ENCODE measurements around the gene EGR2. TPM values are rescaled to one million over a fixed set of nuclear protein-coding genes. Genes with fewer than 3 reads are reported as not detected.
"Not testable (repeated sequence)": the region's sequence is repeated elsewhere in the genome, so short reads cannot be mapped to it uniquely, and the experiment has no call there.

Gene EGR2
- total RNA-seq, 1 donor from 2014 or later, result 2.3 TPM

DNA sequence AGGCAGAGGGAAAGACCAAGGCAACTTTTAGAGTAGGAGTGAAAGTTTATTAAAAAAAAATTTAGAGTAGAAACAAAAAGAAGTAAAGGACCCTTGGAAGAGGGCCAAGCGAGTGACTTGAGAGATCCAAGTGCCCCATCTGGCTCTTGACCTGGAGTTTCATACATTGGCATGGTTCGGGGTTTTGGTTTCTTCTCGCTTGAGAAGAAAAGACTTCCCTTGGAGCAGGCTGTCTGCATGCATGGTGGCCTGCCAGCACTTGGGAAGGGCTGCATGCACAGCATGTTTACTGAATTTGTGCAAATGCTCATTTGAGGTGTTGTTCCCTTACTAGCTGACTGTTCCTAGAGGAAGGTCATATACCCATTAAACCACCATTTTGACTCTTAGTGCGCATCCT is 20.4 kb downstream of the EGR2 start:
- no peak for DNase-seq (ENCODE audit: low read depth)

DNA sequence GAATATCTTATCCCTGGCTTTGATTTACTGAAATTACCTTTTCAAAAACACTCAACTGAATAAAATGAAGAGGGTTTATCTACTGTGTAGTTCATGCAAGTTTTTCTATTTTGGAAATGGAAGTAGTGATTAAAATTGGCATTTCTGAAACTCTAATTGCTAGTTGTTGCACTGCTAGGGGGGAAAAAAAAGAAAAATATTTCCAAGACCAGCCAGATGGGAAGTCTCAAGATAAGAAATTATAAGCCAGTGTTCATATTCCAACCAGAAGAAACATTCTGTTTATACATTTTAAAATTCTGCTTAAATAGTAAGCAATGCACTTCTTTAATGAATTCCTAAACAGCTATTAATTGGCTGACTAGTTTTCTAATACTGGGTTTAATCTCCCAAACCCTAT is 21.1 kb downstream of the EGR2 start:
- DNase-seq (ENCODE audit: low read depth), result no peak

DNA sequence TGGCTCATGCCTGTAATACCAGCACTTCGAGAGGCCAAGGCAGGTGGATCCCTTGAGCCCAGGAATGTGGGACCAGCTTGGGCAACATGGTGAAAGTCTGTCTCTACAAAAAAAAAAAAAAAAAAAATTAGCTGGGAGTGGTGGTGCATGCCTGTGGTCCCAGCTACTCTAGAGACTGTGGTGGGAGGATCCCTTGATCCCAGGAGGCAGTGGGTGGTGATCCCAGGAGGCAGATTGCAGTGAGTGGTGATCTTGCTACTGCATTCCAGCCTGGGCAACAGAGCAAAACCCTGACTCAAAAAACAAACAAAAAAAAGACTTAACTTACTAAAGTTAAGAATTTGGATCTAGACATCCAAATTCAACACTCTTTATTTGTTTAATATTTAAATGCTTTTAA is 21.9 kb downstream of the EGR2 start:
- DNase-seq (ENCODE audit: low read depth), result peak; percentile 68

- no peak for DNase-seq (ENCODE audit: low read depth)
Measured at GRCh38 chr10:62792261-62792660, 23.9 kb downstream of the EGR2 start.

GRCh38 chr10:62790571-62790970 is 25.6 kb downstream of the EGR2 start:
- no peak for DNase-seq (ENCODE audit: low read depth)

DNA sequence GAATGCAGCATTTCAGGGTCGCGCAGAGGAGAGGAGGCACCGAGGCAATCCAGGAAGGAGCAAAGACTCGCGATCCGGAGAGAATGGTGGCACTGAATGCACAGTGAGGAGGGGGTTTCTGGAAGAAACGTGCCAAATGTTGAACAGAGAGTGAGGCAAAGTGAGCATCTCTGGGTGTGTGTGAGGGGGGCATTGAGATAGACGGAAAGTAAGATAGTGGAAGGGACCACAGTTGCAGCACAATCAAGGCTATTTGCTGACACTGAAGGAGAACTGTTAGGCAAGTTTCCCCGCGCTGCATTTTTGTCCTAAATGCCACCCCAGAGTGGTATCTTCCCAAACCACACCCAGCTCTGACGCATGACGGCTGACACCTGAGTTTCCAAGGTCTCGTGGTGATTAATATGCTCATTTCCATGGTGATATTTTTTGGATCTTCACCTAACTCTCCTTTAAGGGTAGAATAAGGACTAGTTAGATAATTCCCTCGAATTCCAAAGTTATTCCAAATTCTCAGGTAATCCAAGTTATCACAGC is 26.1 kb downstream of the EGR2 start:
- no peak for DNase-seq (ENCODE audit: low read depth)

- DNase-seq (ENCODE audit: low read depth), result peak; percentile 33
Measured at GRCh38 chr10:62788861-62789467, 27.2 kb downstream of the EGR2 start.

GRCh38 chr10:62788285-62788684 is 27.9 kb downstream of the EGR2 start:
- not testable (repeated sequence) for DNase-seq (ENCODE audit: low read depth)

- DNase-seq (ENCODE audit: low read depth), result not testable (repeated sequence)
Measured at GRCh38 chr10:62784537-62784936, 31.6 kb downstream of the EGR2 start.

DNA sequence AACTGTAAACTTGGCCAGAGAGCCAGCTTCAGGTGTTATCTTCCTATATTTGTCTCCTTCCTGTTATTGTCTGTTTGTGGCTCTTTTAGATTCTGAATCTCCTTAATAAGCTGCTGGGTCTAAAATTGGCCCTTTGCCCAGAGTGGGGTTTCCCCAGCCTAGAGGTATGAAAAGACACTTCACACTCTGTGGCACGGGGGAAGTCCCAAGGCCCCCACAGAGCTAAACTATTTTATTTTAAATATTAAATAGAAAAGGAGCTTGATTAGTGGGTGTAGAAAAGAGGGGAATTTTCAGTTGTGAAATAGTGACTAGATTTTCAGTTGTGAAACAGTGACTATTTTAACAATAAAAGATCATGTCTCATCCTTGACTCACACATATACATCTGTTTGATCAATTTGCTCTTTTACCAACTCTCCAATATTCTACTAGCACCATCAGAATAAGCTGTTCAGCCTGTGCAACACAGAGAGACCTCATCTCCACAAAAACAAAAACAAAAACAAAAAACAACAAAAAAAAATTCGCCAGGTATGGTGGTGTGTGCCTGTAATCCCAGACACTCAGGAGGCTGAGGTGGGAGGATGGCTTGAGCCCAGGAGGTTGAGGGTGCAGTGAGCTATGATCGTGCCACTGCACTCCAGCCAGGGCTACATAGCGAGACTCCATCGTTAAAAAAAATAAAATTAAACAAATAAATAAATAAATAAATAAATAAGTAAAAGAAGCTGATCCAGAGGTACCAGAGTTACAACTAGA is 36.5 kb downstream of the EGR2 start:
- DNase-seq (ENCODE audit: low read depth), result no peak

GRCh38 chr10:62778125-62778524 is 38.0 kb downstream of the EGR2 start:
- no peak for DNase-seq (ENCODE audit: low read depth)

DNA sequence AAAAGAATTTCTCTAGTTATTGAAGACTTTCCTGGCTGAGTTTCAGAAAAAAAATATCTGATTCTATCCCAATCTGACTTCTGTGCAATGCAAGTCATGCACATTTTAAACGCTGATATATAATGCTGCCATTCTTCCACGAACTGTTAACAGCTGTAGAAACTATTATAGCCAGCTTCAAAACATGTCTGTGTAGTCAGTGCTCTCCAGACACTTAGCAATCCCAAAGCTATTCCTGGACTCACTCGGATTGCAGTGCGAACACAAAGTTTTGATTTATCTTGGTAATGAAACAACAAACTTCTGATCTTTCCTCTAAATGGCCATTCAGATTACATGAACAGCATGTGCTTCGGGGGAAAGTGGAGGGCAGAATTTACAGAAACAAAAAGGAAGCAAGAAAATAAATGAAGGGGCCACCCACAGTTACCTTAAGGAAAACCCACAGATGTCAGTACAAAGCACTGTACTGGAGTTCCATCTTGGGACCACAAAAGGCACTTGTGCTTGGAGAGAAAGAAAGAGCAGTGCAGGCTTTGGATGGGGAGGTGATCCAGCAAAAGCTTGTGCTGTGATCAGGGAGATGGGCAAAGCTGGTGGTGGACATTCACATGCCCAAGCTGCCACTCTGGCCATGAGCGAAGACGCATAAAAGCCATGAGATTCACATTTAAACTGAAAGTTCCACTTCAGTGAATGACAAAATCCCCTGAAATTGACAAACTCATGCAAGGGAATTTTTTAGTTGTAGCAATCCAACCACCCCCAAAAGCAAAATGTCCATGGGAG is 43.8 kb downstream of the EGR2 start:
- DNase-seq (ENCODE audit: low read depth), result peak; percentile 47

DNA sequence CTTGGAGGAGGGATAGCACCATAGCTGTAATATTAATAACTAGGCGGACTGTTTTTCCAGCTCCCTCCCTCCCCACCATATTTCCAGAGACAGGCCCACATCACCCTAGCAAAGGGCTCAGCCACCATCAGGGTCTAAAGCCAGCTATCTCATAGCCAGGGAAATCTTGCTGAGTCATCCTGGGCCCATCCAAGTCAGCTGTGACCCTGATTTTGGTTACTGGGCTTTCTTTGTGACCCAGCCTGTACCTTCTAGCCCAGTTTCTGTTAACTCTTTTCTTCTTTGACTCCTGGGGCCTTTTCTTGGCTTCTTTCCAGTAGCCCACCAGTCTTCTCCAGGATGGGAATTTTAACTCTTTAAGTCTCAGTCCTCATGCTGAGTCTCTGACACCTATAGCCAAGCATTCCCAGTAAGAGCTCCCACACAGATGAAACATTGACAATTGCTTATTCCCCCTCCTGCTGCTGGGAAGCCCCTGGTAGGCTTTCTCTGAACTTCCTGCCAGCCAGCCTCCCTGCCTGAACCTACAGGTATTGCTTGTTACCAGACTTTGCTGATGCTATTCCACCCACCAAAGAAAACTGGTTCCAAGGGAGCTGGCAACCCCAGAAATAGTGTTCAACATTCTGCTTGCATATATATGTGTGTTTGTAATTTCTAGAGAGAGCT is 46.5 kb downstream of the EGR2 start:
- DNase-seq (ENCODE audit: low read depth), result peak; percentile 60

DNA sequence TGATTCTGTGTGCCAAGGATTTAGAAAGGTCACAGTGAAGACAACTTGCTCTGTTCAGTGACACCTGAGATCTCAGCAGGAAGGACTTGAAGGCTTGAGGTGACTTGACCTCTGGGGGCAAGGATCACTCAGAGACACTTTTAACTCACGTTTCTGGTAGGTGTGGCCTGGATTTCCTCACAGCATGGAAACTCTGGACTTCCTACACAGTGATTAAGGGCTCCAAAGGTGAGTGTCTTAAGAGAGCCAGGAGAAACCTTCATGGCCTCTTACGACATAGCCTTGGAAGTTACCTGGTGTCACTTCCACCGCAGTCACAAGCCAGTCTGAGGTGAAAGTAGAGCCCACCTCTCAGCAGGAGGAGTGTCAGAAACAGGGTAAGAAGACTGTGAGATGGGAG is 49.8 kb downstream of the EGR2 start:
- no peak for DNase-seq (ENCODE audit: low read depth)

DNA sequence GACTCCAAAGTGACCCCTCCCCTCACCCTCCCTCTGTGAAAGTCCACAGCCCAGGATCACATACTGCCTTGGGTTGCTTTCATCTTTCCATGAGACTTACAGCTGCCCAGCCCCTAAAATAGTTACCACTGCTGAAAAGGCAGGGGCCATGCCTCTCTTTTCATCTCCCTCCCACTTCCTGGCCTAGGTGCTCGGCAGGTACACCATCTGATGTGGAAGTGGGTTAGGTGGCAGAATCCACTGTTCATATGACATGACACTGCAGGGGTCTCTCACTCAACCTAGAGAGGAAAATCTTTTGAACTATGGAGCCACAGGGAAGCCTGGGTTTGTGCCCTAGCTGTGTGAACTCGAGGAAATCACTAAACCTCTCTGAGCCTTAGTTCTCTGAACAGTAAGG is 50.4 kb downstream of the EGR2 start:
- no peak for DNase-seq (ENCODE audit: low read depth)

DNA sequence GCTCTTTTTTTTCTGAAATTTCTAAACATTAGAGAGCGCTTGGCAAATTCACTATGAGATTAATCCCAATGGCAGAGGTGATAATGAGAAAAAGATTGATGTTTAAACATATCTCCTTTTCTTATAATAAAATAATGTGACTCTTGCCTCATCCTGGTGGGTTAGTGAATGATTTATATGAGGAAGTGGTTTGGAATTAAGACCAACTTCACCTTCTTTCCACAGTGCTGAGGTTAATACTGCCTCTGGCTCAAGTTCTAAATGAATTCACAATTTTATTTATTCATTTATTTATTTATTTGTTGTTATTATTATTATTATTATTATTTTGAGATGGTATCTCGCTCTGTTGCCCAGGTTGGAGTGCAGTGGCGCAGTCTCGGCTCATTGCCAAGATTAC is 52.2 kb downstream of the EGR2 start:
- DNase-seq (ENCODE audit: low read depth), result no peak

DNA sequence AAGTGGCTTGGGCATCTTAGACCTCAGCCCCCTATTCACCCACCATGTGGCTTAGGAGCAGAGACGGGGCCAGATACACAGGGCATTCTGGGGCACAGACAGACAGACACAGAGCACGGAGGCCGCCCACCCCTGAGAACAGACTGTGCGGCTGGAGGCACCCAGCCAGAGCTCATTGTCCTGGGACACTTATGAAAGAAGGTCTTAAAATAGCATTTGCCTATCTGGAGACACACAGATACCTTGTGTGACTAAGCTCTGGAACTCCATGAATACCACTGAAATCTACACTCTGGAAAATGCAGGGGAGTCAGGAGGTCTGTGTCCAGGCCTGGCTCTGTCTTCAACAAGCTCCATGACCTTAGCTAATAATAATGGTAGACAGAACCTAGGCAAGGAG is 53.0 kb downstream of the EGR2 start:
- peak; percentile 64 for DNase-seq (ENCODE audit: low read depth)

Measured in myocyte (in vitro differentiated cells).